Measurements from ENCODE around the gene ENTR1. TPM values are rescaled to one million over a fixed set of nuclear protein-coding genes. Genes with fewer than 3 reads are reported as not detected.

The ENTR1 gene
- total and polyA plus RNA-seq, 2 donors (not counting 1 experiment from before 2014, with no cell fraction given) = 77.7 to 86.3 TPM

DNA sequence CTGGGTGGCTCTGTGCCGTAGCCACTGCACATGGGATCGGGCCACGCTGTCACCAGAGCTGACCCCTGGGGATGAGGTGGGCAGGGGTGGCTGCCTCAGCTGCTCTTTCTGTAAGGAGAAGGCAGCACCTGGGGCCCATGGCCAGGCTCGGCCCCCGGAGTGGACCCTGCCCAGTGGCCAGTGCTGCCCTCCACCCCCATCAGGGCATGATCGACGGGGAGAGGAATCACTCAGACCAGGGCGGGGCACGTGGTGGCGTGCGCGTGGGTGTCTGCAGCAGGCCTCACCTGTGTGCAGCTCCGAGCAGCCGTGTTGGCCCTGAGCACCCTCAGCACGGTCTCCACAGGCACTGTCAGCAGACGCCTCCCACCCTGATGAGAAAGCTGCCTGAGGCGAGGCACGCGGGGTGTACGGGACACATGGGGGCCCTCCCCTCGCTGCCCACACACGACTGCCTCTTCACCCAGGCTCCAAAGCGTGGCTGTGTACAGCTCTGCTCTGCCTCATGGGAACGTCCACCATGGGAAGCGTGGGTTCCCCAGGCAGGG, 28.4 kb downstream of the ENTR1 start:
- H3K36me3 ChIP-seq (replicated peaks in 1 of 2; ENCODE audit: control extremely low read depth in 1 of 2, control insufficient read depth in 1 of 2, extremely low read depth in 1 of 2, insufficient read depth in 2 of 2, low read length in 1 of 2) = peaks cover 0 to 19% of the 10 kb centered on the region in 2 experiments
- no peaks in the 10 kb centered on the region for H3K79me2 ChIP-seq (ENCODE audit: control insufficient read depth, insufficient read depth, low read length)
- no peak overlapping the region for H3K4me2 ChIP-seq (replicated peaks; ENCODE audit: low read depth, low read length, poor library complexity, severe bottlenecking)
- Mint-ChIP-seq H3K9me3 (ENCODE audit: insufficient read depth) (no peaks in the 10 kb centered on the region), H3K27me3 (no peaks in the 10 kb centered on the region), H3K4me3 (no peak overlapping the region), H3K4me1 (no peaks in the 10 kb centered on the region), H3K27ac (no peak overlapping the region)
- POLR2A ChIA-PET = no interaction called here
- CTCF ChIA-PET = interaction anchor here (1.1 kb wide), 1 partner anchor 19 kb away, joined by 3 read pairs; the partner anchor contains the start of gene DNLZ
- intact Hi-C loops (cut with micrococcal nuclease) = no loop called here
- H2AFZ ChIP-seq (ENCODE audit: insufficient read depth, low read depth, low read length, poor library complexity, severe bottlenecking) = no peak overlapping the region
- H3K4me3 ChIP-seq (ENCODE audit: control extremely low read depth in 1 of 5, extremely low read depth in 1 of 5, insufficient read depth in 1 of 5, low read depth in 2 of 5, low read length in 4 of 5) = no peak overlapping the region
- no peaks in the 10 kb centered on the region for H3K9me3 ChIP-seq (ENCODE audit: control extremely low read depth in 1 of 3, control insufficient read depth in 2 of 3, insufficient read depth in 1 of 3, low read length in 2 of 3)
- no peaks in the 10 kb centered on the region for H3K27me3 ChIP-seq (replicated peaks in 1 of 4; ENCODE audit: control extremely low read depth in 1 of 4, control insufficient read depth in 3 of 4, insufficient read depth in 4 of 4, low read length in 3 of 4)
- H4K20me1 ChIP-seq (ENCODE audit: control insufficient read depth, insufficient read depth, low read length, poor library complexity, severe bottlenecking) = no peaks in the 10 kb centered on the region
- H3K4me1 ChIP-seq (ENCODE audit: control insufficient read depth in 2 of 2, insufficient read depth in 2 of 2, low read length in 2 of 2) = no peaks in the 10 kb centered on the region
- no peak for DNase-seq
- TF ChIP-seq EZH2 (IDR thresholded peaks at IDR 0.05; ENCODE audit: borderline replicate concordance, insufficient read depth, low read depth, low read length, poor library complexity, severe bottlenecking) (no peak), CTCF (IDR thresholded peaks at IDR 0.05) (no peak)
- WGBS (ENCODE audit: insufficient coverage) = 96% methylated on average over 25 of the region's 25 CpGs
- no peak overlapping the region for H3K27ac ChIP-seq (ENCODE audit: low read length in 2 of 2)
- H3K9ac ChIP-seq (ENCODE audit: low read length) = no peak overlapping the region
- ATAC-seq (ENCODE audit: low read depth) = no peak

- Histone ChIP-seq H3K27ac (ENCODE audit: low read length in 2 of 2) (no peak overlapping the region), H3K4me1 (ENCODE audit: control insufficient read depth in 2 of 2, insufficient read depth in 2 of 2, low read length in 2 of 2) (no peaks in the 10 kb centered on the region), H3K4me3 (ENCODE audit: control extremely low read depth in 1 of 5, extremely low read depth in 1 of 5, insufficient read depth in 1 of 5, low read depth in 2 of 5, low read length in 4 of 5) (no peak overlapping the region), H2AFZ (ENCODE audit: insufficient read depth, low read depth, low read length, poor library complexity, severe bottlenecking) (no peak overlapping the region), H3K36me3 (replicated peaks in 1 of 2; ENCODE audit: control extremely low read depth in 1 of 2, control insufficient read depth in 1 of 2, extremely low read depth in 1 of 2, insufficient read depth in 2 of 2, low read length in 1 of 2) (peaks cover 0 to 17% of the 10 kb centered on the region in 2 experiments), H3K4me2 (replicated peaks; ENCODE audit: low read depth, low read length, poor library complexity, severe bottlenecking) (no peak overlapping the region), H4K20me1 (ENCODE audit: control insufficient read depth, insufficient read depth, low read length, poor library complexity, severe bottlenecking) (no peaks in the 10 kb centered on the region), H3K79me2 (ENCODE audit: control insufficient read depth, insufficient read depth, low read length) (no peaks in the 10 kb centered on the region), H3K27me3 (replicated peaks in 1 of 4; ENCODE audit: control extremely low read depth in 1 of 4, control insufficient read depth in 3 of 4, insufficient read depth in 4 of 4, low read length in 3 of 4) (no peaks in the 10 kb centered on the region), H3K9ac (ENCODE audit: low read length) (no peak overlapping the region), H3K9me3 (ENCODE audit: control extremely low read depth in 1 of 3, control insufficient read depth in 2 of 3, insufficient read depth in 1 of 3, low read length in 2 of 3) (no peaks in the 10 kb centered on the region)
- ChIA-PET CTCF (interaction anchor here (1.1 kb wide), 1 partner anchor 18 kb away, joined by 3 read pairs; the partner anchor contains the start of gene DNLZ), POLR2A (no interaction called here)
- Mint-ChIP-seq H3K4me1 (no peaks in the 10 kb centered on the region), H3K9me3 (ENCODE audit: insufficient read depth) (no peaks in the 10 kb centered on the region), H3K4me3 (no peak overlapping the region), H3K27me3 (no peaks in the 10 kb centered on the region), H3K27ac (no peak overlapping the region)
- ATAC-seq (ENCODE audit: low read depth) (no peak), DNase-seq (no peak)
- intact Hi-C loops (cut with micrococcal nuclease) = no loop called here
- WGBS (ENCODE audit: insufficient coverage) = 96% methylated on average over 8 of the region's 9 CpGs
- TF ChIP-seq EZH2 (IDR thresholded peaks at IDR 0.05; ENCODE audit: borderline replicate concordance, insufficient read depth, low read depth, low read length, poor library complexity, severe bottlenecking) (no peak), CTCF (IDR thresholded peaks at IDR 0.05) (no peak)
Measured at GRCh38 chr9:136381311-136381710, 29.1 kb downstream of the ENTR1 start.

Measured in B cell (primary cell).